Small intestine (tissue), 7 donors: ENCODE results near the gene PRRT2. TPM values are rescaled to one million over a fixed set of nuclear protein-coding genes. Genes with fewer than 3 reads are reported as not detected.

Experiments used
- DNase-seq, 2 donors: peaks; one replicate each; pipeline versions ENCODE4 v3.0.0 to v3.0.0-alpha.2; 2013
- FAIRE-seq: peaks from 2 replicates; lab custom pipeline; 2012; peaks lifted over from hg19 to GRCh38; lab: Jason Lieb, UNC
- H3K27ac ChIP-seq, 3 donors: one replicate each; pipeline ENCODE4 v1.5.1; 2013; ENCODE audit warnings: low read length in 2 of 3, mild to moderate bottlenecking in 2 of 3, control low read depth in 1 of 3, inconsistent platforms in 1 of 3, low read depth in 1 of 3, moderate library complexity in 1 of 3
- H3K27me3 ChIP-seq, 3 donors: one replicate each; pipeline ENCODE4 v1.6.1; 2013; ENCODE audit warnings: low read length in 3 of 3, inconsistent platforms in 1 of 3; ENCODE audit not compliant: control insufficient read depth in 3 of 3, insufficient read depth in 3 of 3
- H3K36me3 ChIP-seq, 3 donors: one replicate each; pipeline ENCODE4 v1.6.1; 2013; ENCODE audit warnings: low read length in 3 of 3, inconsistent platforms in 1 of 3, low read depth in 1 of 3, mild to moderate bottlenecking in 1 of 3, moderate library complexity in 1 of 3; ENCODE audit not compliant: control insufficient read depth in 3 of 3, insufficient read depth in 2 of 3
- H3K4me1 ChIP-seq, 3 donors: one replicate each; pipeline ENCODE4 v1.6.1; 2013; ENCODE audit warnings: low read length in 2 of 3, inconsistent platforms in 1 of 3, low read depth in 1 of 3, mild to moderate bottlenecking in 1 of 3, moderate library complexity in 1 of 3; ENCODE audit not compliant: control insufficient read depth in 3 of 3, insufficient read depth in 2 of 3
- H3K4me3 ChIP-seq, 3 donors: one replicate each; pipeline ENCODE4 v1.5.1; 2013; ENCODE audit warnings: low read length in 3 of 3, control low read depth in 1 of 3, inconsistent platforms in 1 of 3, low read depth in 1 of 3, mild to moderate bottlenecking in 1 of 3, moderate library complexity in 1 of 3
- H3K9me3 ChIP-seq, 2 donors: one replicate each; pipeline ENCODE4 v1.6.1; 2013; ENCODE audit warnings: low read depth in 1 of 2, low read length in 1 of 2; ENCODE audit not compliant: control insufficient read depth in 2 of 2, insufficient read depth in 1 of 2
- WGBS, 3 donors: extraction: QIAGEN DNeasy Blood & Tissue Kit; methylation state at CpG; one replicate each; pipeline ENCODE4 v1.1.7; 2013; 5-methylcytosine and 5-hydroxymethylcytosine counted together
- polyA plus RNA-seq, 4 donors: library from polyadenylated mRNA; stranded (reverse) in 3 of 4; unstranded in 1 of 4; fragments of 200-250 nt in 3 of 4; fragments of 120-200 nt in 1 of 4; gene quantifications; one replicate each; pipeline versions ENCODE4 v1.2.1 to v1.2.3, GENCODE V29; 2013
- donor health status: healthy with polysubstance abuse.
- donor health status: control.
- donor health status: control.
- donor health status: Bipolar disorder and iron deficiency.
- donor health status: healthy.

Gene PRRT2
- polyA plus RNA-seq, 4 donors = 0.27 to 6.3 (median 2.7) TPM; not detected in 1

DNA sequence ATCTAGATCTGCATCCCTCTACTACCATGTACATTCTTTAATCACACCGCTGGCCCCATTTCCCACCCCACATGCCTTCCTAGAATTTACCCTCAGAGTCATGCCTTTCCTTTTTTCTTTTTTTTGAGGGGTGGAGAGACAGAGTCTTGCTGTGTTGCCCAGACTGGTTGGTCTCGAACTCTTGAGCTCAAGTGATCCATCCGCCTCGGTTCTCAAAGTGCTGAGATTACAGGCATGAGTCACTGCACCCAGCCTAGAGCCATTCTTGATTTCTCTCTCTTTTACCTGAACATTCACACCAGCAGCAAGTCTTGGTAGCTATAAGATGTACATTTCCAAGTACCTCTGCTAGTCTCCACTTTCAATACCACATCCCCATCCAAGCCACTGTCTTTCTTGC is 6.1 kb downstream of the PRRT2 start:
- Histone ChIP-seq H3K27ac (peak overlapping the region in 1 of 3 donors; percentile 14), H3K36me3 (peaks cover 0 to 41% (median 2%) of the 10 kb centered on the region in 3 donors), H3K4me1 (peaks cover 0 to 56% (median 5%) of the 10 kb centered on the region in 3 donors), H3K9me3 (no peaks in the 10 kb centered on the region), H3K27me3 (peaks cover 0 to 10% (median 0%) of the 10 kb centered on the region in 3 donors), H3K4me3 (no peak overlapping the region)
- DNase-seq = no peak
- 45 to 68% (median 65%) methylated on average over 4 of the region's 4 CpGs for WGBS, 3 donors
- FAIRE-seq = no peak

DNA sequence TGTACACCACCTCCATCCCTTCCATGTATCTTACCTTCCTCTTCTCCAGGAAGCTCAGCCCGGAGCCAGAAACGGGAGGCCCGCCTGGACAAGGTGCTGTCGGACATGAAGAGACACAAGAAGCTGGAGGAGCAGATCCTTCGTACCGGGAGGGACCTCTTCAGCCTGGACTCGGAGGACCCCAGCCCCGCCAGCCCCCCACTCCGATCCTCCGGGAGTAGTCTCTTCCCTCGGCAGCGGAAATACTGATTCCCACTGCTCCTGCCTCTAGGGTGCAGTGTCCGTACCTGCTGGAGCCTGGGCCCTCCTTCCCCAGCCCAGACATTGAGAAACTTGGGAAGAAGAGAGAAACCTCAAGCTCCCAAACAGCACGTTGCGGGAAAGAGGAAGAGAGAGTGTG is 7.5 kb downstream of the PRRT2 start:
- DNase-seq = peak in 1 of 2 donors; percentile 79
- H3K9me3 ChIP-seq = no peaks in the 10 kb centered on the region
- peaks cover 0 to 68% (median 8%) of the 10 kb centered on the region in 3 donors for H3K4me1 ChIP-seq
- 21 to 63% (median 47%) methylated on average over 15 of the region's 15 CpGs for WGBS, 3 donors
- no peaks in the 10 kb centered on the region for H3K27me3 ChIP-seq
- H3K36me3 ChIP-seq = peaks cover 0 to 48% (median 2%) of the 10 kb centered on the region in 3 donors
- peak overlapping the region; percentile 72 to 97 (median 91) for H3K27ac ChIP-seq
- no peak for FAIRE-seq
- H3K4me3 ChIP-seq = peak overlapping the region in 1 of 3 donors; percentile 77

DNA sequence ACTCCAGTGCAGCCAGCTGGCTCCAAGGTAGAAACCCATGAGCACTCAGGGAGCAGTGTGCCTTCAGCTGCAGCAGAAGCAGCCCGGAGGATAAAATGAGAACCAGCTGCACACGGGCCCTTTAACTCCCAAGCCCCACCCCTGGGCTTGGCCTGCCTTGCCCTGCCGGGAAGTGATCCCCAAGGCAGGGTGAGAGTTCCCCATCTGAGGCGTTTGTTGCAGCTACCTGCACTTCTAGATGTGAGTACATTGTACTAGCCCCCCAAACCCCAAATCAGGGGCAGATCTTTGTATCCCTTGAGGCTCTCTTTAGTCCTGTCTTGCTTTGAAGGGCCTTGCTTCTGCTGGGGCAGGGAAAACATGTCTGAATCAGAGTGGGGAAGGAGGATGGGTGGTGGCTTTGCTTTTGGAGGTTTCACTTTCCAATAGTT is 8.3 kb downstream of the PRRT2 start, which contains the start of gene MVP:
MVP (plus strand) TSS at position 192 of the 431 bp plus-strand sequence. CDS start 10,088 bp downstream, outside the sequence.
- no peaks in the 10 kb centered on the region for H3K27me3 ChIP-seq
- H3K27ac ChIP-seq = peak within 1 kb of the TSS; percentile 84 to 97 (median 91)
- H3K9me3 ChIP-seq = no peaks in the 10 kb centered on the region
- peaks cover under 1 to 69% (median 15%) of the 10 kb centered on the region in 3 donors for H3K4me1 ChIP-seq
- no peak for FAIRE-seq
- peak within 1 kb of the TSS; percentile 46 to 87 (median 77) for H3K4me3 ChIP-seq
- 0 to 2% (median 0%) methylated on average over 4 of the region's 4 CpGs for WGBS, 3 donors
- DNase-seq = peak; percentile 84 to 91
- peaks cover 0 to 49% (median 2%) of the 10 kb centered on the region in 3 donors for H3K36me3 ChIP-seq

DNA sequence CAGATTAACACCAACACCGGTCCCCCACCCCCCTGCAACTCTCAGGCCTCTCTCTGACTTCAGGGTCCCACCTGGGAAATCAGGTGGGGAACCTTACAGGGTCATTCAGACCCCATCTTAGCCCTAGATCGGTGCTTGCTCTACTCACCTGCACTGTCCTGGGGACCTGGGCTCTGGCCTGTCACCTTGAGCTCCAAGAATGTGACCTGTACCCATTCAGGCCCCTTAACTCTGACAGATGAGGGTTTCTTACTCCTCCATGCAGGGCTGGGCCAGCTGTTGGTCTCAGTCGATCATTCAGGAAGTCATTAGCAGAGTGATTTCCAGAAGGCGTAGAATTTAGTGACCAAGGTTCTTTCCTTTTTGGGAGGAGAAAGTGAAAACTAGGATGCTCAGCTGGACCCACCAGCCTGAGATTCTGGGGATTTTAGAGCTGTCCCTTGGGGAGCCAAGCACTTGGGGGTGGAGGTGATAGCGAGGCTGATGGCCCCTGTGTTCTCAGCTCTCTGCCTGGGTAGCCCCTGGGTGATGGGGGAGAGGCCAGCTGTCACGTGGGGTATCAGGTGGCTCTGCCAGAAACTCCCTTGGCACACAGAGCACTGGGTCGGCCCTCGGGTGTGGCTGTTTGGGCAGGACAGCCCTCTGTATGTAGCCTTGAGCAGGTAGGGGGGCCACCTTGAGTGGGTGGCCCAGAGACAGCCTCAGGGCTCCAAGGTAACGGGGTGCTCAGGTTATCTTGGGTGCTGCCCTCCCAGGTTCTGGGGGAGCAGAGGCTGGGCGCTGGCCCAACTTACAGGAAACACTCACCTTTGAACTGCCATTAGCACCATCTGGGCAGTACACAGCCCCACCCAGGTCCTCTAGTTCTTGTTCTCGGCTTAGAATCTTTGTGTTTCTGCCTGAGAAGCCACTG is 9.0 kb downstream of the PRRT2 start:
- H3K27me3 ChIP-seq = no peaks in the 10 kb centered on the region
- peak; percentile 73 to 96 for DNase-seq
- no peak for FAIRE-seq
- H3K27ac ChIP-seq = peak overlapping the region; percentile 84 to 97 (median 91)
- H3K4me1 ChIP-seq = peaks cover 7 to 75% (median 19%) of the 10 kb centered on the region in 3 donors
- peak overlapping the region; percentile 46 to 87 (median 77) for H3K4me3 ChIP-seq
- 1 to 14% (median 3%) methylated on average over 11 of the region's 11 CpGs for WGBS, 3 donors
- peaks cover 0 to 56% (median 2%) of the 10 kb centered on the region in 3 donors for H3K36me3 ChIP-seq
- H3K9me3 ChIP-seq = no peaks in the 10 kb centered on the region

DNA sequence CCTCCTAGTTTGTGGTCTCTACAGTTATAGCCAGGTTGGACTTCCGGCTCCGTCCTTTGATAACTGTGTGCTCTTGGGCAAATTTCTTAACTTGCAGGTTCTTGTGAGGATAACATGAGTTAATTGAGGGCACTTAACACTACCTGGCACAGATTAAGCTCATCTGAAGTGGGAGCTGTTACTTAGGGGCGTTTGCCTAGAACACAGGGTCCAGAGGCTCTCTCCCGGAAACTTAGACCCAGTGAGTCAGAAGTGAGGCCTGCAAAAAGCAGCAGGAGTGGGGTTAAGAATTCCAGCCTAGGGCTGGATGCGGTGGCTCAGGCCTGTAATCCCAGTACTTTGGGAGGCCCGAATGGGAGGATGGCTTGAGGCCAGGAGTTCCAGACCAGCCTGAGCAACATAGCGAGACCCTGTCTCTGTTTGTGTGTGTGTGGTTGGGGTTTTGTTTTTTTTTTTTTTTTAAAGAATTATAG is 9.7 kb downstream of the PRRT2 start:
- Histone ChIP-seq H3K27ac (peak overlapping the region; percentile 84 to 97 (median 91)), H3K4me3 (peak overlapping the region; percentile 27 to 77 (median 46)), H3K36me3 (peaks cover 0 to 58% (median 2%) of the 10 kb centered on the region in 3 donors), H3K4me1 (peaks cover 9 to 79% (median 22%) of the 10 kb centered on the region in 3 donors), H3K9me3 (no peaks in the 10 kb centered on the region), H3K27me3 (no peaks in the 10 kb centered on the region)
- DNase-seq (peak in 1 of 2 donors; percentile 78), FAIRE-seq (no peak)
- 2 to 29% (median 9%) methylated on average over 7 of the region's 7 CpGs for WGBS, 3 donors

DNA sequence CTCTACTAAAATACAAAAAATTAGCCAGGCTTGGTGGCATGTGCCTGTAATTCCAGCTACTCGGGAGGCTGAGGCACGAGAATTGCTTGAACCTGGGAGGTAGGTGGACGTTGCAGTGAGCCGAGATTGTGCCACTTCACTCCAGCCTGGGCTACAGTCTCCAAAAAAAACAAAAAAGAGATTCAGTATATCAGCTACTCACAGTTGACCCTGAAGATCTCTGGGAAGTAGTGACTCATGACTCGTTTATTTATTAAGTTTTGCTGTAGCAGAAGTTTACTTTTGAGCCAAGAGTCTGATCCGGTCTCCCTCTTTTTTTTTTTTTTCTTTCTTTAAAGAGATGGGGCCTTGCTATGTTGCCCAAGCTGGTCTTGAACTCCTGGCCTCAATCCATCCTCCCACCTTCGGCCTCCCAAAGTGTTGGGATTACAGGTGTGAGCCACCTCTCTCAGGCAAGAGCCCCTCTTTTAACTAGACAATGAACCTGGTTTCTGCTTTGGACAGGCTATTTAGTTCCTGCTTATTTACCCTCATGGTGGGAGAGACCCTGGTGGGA is 12.7 kb downstream of the PRRT2 start:
- Histone ChIP-seq H3K9me3 (no peaks in the 10 kb centered on the region), H3K36me3 (peaks cover 0 to 42% (median 0%) of the 10 kb centered on the region in 3 donors), H3K4me1 (peaks cover 15 to 81% (median 25%) of the 10 kb centered on the region in 3 donors), H3K27me3 (no peaks in the 10 kb centered on the region), H3K4me3 (no peak overlapping the region), H3K27ac (peak overlapping the region; percentile 88 to 90 (median 89))
- 17 to 28% (median 23%) methylated on average over 7 of the region's 7 CpGs for WGBS, 3 donors
- peak in 1 of 2 donors; percentile 68 for DNase-seq
- FAIRE-seq = no peak

DNA sequence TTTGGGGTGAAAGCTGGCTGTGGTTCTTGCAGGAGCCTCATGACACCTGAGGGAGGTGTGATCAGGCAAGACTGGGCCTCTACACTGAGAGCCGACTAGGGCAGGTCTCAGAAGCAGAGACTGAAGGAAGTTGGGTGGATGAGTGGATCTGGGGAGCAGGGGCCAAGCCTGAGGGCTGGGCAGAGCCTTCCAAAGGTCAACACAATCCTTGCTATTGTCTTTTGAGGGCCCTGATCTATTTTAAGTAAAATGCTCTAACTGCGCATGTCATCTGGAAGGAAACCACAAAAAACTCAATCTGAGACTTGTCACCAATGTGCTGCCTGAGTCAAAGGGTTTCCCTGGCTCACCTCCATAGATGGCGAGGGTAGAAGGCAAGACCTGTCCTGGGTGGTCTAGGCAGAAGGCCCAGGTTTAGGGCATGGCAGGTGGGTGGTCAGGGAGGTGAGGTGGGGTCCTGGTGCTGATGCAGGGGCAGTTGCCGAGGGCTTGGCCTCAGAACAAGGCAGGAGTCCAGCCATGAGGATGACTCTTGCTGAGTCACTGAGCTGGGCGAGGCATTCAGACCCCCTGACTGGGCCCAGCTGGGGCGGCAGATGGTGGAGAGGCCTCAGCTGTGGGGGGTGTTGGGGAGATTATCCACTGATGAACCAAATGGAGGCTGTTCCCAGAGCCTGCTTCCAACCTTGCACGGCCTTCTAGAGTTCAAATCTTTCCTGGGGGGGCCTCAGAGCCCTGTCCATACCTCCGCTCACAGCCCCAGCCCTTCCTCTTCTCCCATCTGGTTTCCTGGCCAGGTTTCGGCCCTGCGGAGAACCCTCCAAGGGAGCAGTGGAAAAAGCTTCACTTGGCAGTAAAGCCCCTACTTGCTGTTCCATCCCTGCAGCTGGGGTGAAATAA is 13.4 kb downstream of the PRRT2 start:
- no peaks in the 10 kb centered on the region for H3K27me3 ChIP-seq
- 41 to 51% (median 50%) methylated on average over 9 to 10 of the region's 10 CpGs for WGBS, 3 donors
- FAIRE-seq = no peak
- peak; percentile 67 to 82 for DNase-seq
- peaks cover 15 to 83% (median 22%) of the 10 kb centered on the region in 3 donors for H3K4me1 ChIP-seq
- H3K9me3 ChIP-seq = no peaks in the 10 kb centered on the region
- H3K36me3 ChIP-seq = peaks cover 0 to 44% (median 0%) of the 10 kb centered on the region in 3 donors
- H3K4me3 ChIP-seq = no peak overlapping the region
- H3K27ac ChIP-seq = peak overlapping the region; percentile 88 to 90 (median 89)
